H9 (cell line): ENCODE results near the gene ZNF619. TPM values are rescaled to one million over a fixed set of nuclear protein-coding genes. Genes with fewer than 3 reads are reported as not detected.

Experiments
- DNase-seq: peaks from one replicate; pipeline ENCODE4 v3.0.0-alpha.2; 2017
- H2AFZ ChIP-seq: one replicate; pipeline ENCODE4 v1.6.1; 2013; ENCODE audit warnings: mild to moderate bottlenecking, low read length, control low read depth, moderate library complexity
- H2AK5ac ChIP-seq: 2 replicates; pipeline ENCODE4 v1.6.1; 2013; ENCODE audit warnings: low read length, control low read depth, mixed read lengths; ENCODE audit not compliant: insufficient read length
- H2BK120ac ChIP-seq: one replicate; pipeline ENCODE4 v1.6.1; 2013; ENCODE audit warnings: low read depth, mild to moderate bottlenecking, low read length, control low read depth, inconsistent platforms; ENCODE audit not compliant: poor library complexity, severe bottlenecking
- H2BK12ac ChIP-seq: 2 replicates; pipeline ENCODE4 v1.6.1; 2013; ENCODE audit warnings: low read length, control low read depth, mixed read lengths, low read depth; ENCODE audit not compliant: insufficient read length
- H2BK15ac ChIP-seq: 2 replicates; pipeline ENCODE4 v1.6.1; 2013; ENCODE audit warnings: low read depth, low read length, control low read depth
- H2BK20ac ChIP-seq: one replicate; pipeline ENCODE4 v1.6.1; 2013; ENCODE audit warnings: low read depth, mild to moderate bottlenecking, low read length, control low read depth, inconsistent platforms; ENCODE audit not compliant: poor library complexity, severe bottlenecking
- H2BK5ac ChIP-seq: 2 replicates; pipeline ENCODE4 v1.6.1; 2013; ENCODE audit warnings: low read length, control low read depth, mixed read lengths; ENCODE audit not compliant: insufficient read length
- H3K14ac ChIP-seq: 2 replicates; pipeline ENCODE4 v1.6.1; 2013; ENCODE audit warnings: low read length, control low read depth; ENCODE audit not compliant: insufficient read depth
- H3K18ac ChIP-seq: 2 replicates; pipeline ENCODE4 v1.6.1; 2013; ENCODE audit warnings: low read depth, mild to moderate bottlenecking, mixed read lengths, low read length, control low read depth; ENCODE audit not compliant: insufficient read length
- H3K23ac ChIP-seq: 2 replicates; pipeline ENCODE4 v1.6.1; 2013; ENCODE audit warnings: low read length, control low read depth, mixed read lengths, low read depth; ENCODE audit not compliant: insufficient read length
- H3K23me2 ChIP-seq: 2 replicates; pipeline ENCODE4 v1.6.1; 2013; ENCODE audit warnings: low read depth, mild to moderate bottlenecking, mixed read lengths, low read length, control low read depth; ENCODE audit not compliant: insufficient read length, poor library complexity, severe bottlenecking
- H3K27ac ChIP-seq: 2 replicates; pipeline ENCODE4 v1.5.1; 2013; ENCODE audit warnings: low read length, control low read depth, mixed read lengths, low read depth; ENCODE audit not compliant: insufficient read length
- H3K27me3 ChIP-seq: 2 replicates; pipeline ENCODE4 v1.6.1; 2013; ENCODE audit warnings: low read length, control low read depth, inconsistent platforms; ENCODE audit not compliant: insufficient read depth
- H3K4ac ChIP-seq: 2 replicates; pipeline ENCODE4 v1.6.1; 2013; ENCODE audit warnings: low read depth, mild to moderate bottlenecking, control low read depth, inconsistent platforms, low read length, moderate library complexity
- H3K4me1 ChIP-seq: 2 replicates; pipeline ENCODE4 v1.6.1; 2013; ENCODE audit warnings: low read length, control low read depth, inconsistent platforms; ENCODE audit not compliant: insufficient read depth
- H3K4me2 ChIP-seq: 2 replicates; pipeline ENCODE4 v1.6.1; 2013; ENCODE audit warnings: low read length, control low read depth, mixed read lengths; ENCODE audit not compliant: insufficient read length, insufficient read depth
- H3K56ac ChIP-seq: 2 replicates; pipeline ENCODE4 v1.6.1; 2013; ENCODE audit warnings: low read depth, mild to moderate bottlenecking, mixed read lengths, low read length, control low read depth; ENCODE audit not compliant: insufficient read length
- H3K79me1 ChIP-seq: 2 replicates; pipeline ENCODE4 v1.6.1; 2013; ENCODE audit warnings: low read depth, mild to moderate bottlenecking, moderate library complexity, low read length, control low read depth, inconsistent platforms; ENCODE audit not compliant: insufficient read depth, poor library complexity, severe bottlenecking
- H3K79me2 ChIP-seq: 2 replicates; pipeline ENCODE4 v1.6.1; 2013; ENCODE audit warnings: low read length, control low read depth, inconsistent platforms; ENCODE audit not compliant: insufficient read depth
- H3K9ac ChIP-seq: 2 replicates; pipeline ENCODE4 v1.6.1; 2013; ENCODE audit warnings: low read length, control low read depth, mixed read lengths; ENCODE audit not compliant: insufficient read length; ENCODE audit errors: extremely low read depth
- H3K9me3 ChIP-seq: one replicate; pipeline ENCODE4 v1.6.1; 2013; ENCODE audit warnings: low read depth, low read length, inconsistent platforms; ENCODE audit not compliant: control insufficient read depth
- H3T11ph ChIP-seq: one replicate; pipeline ENCODE4 v1.6.1; 2013; ENCODE audit warnings: mild to moderate bottlenecking, low read length, control low read depth, inconsistent platforms
- H4K20me1 ChIP-seq: one replicate; pipeline ENCODE4 v1.6.1; 2013; ENCODE audit not compliant: control insufficient read depth, insufficient read length, insufficient read depth
- H4K5ac ChIP-seq: 2 replicates; pipeline ENCODE4 v1.6.1; 2013; ENCODE audit warnings: low read depth, mild to moderate bottlenecking, mixed read lengths, low read length, control low read depth; ENCODE audit not compliant: insufficient read length
- H4K8ac ChIP-seq: replicated peaks from 2 replicates; pipeline ENCODE4 v1.6.1; 2013; ENCODE audit warnings: low read length, control low read depth, mixed read lengths, low read depth; ENCODE audit not compliant: insufficient read length
- H4K91ac ChIP-seq: 2 replicates; pipeline ENCODE4 v1.6.1; 2013; ENCODE audit warnings: low read depth, mild to moderate bottlenecking, moderate library complexity, mixed read lengths, low read length, control low read depth; ENCODE audit not compliant: insufficient read length
- H3K27ac Mint-ChIP-seq, 3 experiments: 2 replicates in 2 of 3; 3 replicates in 1 of 3; pipeline ENCODE4 v1.8.0; 2020 to 2021; ENCODE audit warnings: mixed read lengths in 3 of 3, mild to moderate bottlenecking in 1 of 3, moderate library complexity in 1 of 3
- H3K27me3 Mint-ChIP-seq: 2 replicates; pipeline ENCODE4 v1.8.0; 2021; ENCODE audit warnings: low read depth, mild to moderate bottlenecking, moderate library complexity, mixed read lengths
- H3K36me3 Mint-ChIP-seq, 3 experiments: 2 replicates in 2 of 3; 3 replicates in 1 of 3; pipeline ENCODE4 v1.8.0; 2020 to 2021; ENCODE audit warnings: low read depth in 3 of 3, mixed read lengths in 3 of 3; ENCODE audit not compliant: insufficient read depth in 1 of 3
- H3K4me1 Mint-ChIP-seq, 2 experiments: 2 replicates each; pipeline ENCODE4 v1.8.0; 2020; ENCODE audit warnings: mixed read lengths in 2 of 2
- H3K4me3 Mint-ChIP-seq, 2 experiments: 2 replicates in 1 of 2; 3 replicates in 1 of 2; pipeline ENCODE4 v1.8.0; 2020 to 2021; ENCODE audit warnings: mild to moderate bottlenecking in 2 of 2, mixed read lengths in 2 of 2, moderate library complexity in 1 of 2
- H3K9me3 Mint-ChIP-seq, 2 experiments: 2 replicates in 1 of 2; 3 replicates in 1 of 2; pipeline ENCODE4 v1.8.0; 2020; ENCODE audit warnings: mild to moderate bottlenecking in 2 of 2, mixed read lengths in 2 of 2, moderate library complexity in 1 of 2
- CTCF ChIP-seq: fragments of 200-600 bp; sonication (generic); conservative IDR thresholded peaks from 3 replicates; pipeline ENCODE4 v1.8.0; 2021; ENCODE audit warnings: antibody characterized with exemption, mild to moderate bottlenecking
- WGBS: extraction: QIAGEN DNeasy Blood & Tissue Kit; methylation state at CpG from one replicate; pipeline ENCODE4 v1.1.7; 2013; ENCODE audit warnings: missing lambda C conversion rate, low lambda C conversion rate, mixed read lengths; ENCODE audit not compliant: insufficient read length; ENCODE audit errors: extremely low coverage; 5-methylcytosine and 5-hydroxymethylcytosine counted together
- total RNA-seq: library from RNA; stranded (reverse); gene quantifications from 2 replicates; pipeline ENCODE4 v1.2.1, GENCODE V29; 2021

ZNF619 gene
- total RNA-seq, 1 experiment from 2014 or later, result 4.8 TPM

GRCh38 chr3:40499952-40500351, 23.0 kb downstream of the ZNF619 start:
- no peak overlapping the region for H2BK120ac ChIP-seq
- no peak overlapping the region for H4K5ac ChIP-seq
- H4K20me1 ChIP-seq, result no peaks in the 10 kb centered on the region
- Mint-ChIP-seq H3K27me3 (no peaks in the 10 kb centered on the region; the same call in 1 of the 2 replicates), H3K36me3 (no peaks in the 10 kb centered on the region), H3K4me1 (peaks cover 1 to 2% of the 10 kb centered on the region in 2 experiments; a peak in 3 of 4 replicates), H3K4me3 (no peak overlapping the region), H3K27ac (no peak overlapping the region; a peak in 1 of 7 replicates), H3K9me3 (no peaks in the 10 kb centered on the region; a peak in 2 of 5 replicates)
- no peak overlapping the region for H3K56ac ChIP-seq
- no peak overlapping the region for H3K9ac ChIP-seq
- H3K79me2 ChIP-seq, result no peaks in the 10 kb centered on the region
- no peak overlapping the region for H3T11ph ChIP-seq
- no peak overlapping the region for H2AK5ac ChIP-seq
- no peak overlapping the region for H3K4ac ChIP-seq
- H2BK20ac ChIP-seq, result no peak overlapping the region
- H2BK15ac ChIP-seq, result no peak overlapping the region
- H3K23ac ChIP-seq, result no peak overlapping the region
- no peak overlapping the region for H4K8ac ChIP-seq
- H3K14ac ChIP-seq, result no peak overlapping the region
- no peak overlapping the region for H2BK12ac ChIP-seq
- H3K23me2 ChIP-seq, result no peaks in the 10 kb centered on the region
- WGBS, result no CpG with 5 or more reads among the region's 1 CpG
- no peak overlapping the region for H3K27ac ChIP-seq
- H3K9me3 ChIP-seq, result no peaks in the 10 kb centered on the region
- DNase-seq, result no peak
- H2AFZ ChIP-seq, result no peak overlapping the region
- H4K91ac ChIP-seq, result no peak overlapping the region
- no peaks in the 10 kb centered on the region for H3K79me1 ChIP-seq
- H3K18ac ChIP-seq, result no peak overlapping the region
- H3K4me2 ChIP-seq, result no peak overlapping the region
- TF ChIP-seq CTCF, result no peak
- H3K27me3 ChIP-seq, result no peaks in the 10 kb centered on the region
- no peak overlapping the region for H2BK5ac ChIP-seq
- no peaks in the 10 kb centered on the region; the same call in 1 of the 2 replicates for H3K4me1 ChIP-seq
